GM12874 (cell line): ENCODE measurements around the gene LOXL3.

Source experiments
- TF ChIP-seq, protein P1 (sequence below): IDR thresholded peaks from 2 replicates; pipeline ENCODE4 v1.5.1; 2011; ENCODE audit warnings: low read depth, mild to moderate bottlenecking, control low read depth, low read length, moderate library complexity; ENCODE audit not compliant: insufficient read depth

Gene LOXL3

DNA sequence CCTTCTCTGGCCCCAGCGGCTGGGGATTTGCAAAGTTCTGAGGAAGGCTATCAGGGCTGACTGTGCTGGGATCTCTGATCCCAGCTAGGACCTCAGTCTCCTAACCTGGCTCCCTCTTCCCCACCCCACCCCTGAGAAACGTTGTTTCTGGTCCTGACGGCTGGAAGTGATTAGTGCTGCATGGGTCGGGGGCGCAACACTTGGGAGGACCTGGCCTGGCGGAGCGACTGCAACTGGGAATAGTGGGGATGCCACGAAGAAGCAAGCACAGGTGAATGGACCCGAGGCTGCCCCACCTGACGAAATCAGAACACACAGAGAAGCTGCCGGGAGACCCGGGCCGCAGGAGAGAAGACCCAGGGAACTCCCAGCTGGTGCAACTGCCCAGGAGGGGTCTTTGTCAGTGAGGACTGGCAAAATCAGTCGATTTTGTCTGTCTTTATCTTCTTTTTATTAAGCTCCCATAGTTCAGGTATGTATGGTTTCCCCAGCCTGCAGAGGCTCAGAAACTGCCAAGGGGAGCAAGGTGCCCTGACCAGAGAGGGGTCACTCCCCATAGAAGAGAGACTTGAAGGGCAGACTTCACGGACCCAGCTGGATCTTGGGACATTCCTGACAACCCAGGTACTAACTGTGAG lies 53.7 kb downstream of the LOXL3 start:
- TF ChIP-seq, protein P1, sequence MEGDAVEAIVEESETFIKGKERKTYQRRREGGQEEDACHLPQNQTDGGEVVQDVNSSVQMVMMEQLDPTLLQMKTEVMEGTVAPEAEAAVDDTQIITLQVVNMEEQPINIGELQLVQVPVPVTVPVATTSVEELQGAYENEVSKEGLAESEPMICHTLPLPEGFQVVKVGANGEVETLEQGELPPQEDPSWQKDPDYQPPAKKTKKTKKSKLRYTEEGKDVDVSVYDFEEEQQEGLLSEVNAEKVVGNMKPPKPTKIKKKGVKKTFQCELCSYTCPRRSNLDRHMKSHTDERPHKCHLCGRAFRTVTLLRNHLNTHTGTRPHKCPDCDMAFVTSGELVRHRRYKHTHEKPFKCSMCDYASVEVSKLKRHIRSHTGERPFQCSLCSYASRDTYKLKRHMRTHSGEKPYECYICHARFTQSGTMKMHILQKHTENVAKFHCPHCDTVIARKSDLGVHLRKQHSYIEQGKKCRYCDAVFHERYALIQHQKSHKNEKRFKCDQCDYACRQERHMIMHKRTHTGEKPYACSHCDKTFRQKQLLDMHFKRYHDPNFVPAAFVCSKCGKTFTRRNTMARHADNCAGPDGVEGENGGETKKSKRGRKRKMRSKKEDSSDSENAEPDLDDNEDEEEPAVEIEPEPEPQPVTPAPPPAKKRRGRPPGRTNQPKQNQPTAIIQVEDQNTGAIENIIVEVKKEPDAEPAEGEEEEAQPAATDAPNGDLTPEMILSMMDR: no peak

DNA sequence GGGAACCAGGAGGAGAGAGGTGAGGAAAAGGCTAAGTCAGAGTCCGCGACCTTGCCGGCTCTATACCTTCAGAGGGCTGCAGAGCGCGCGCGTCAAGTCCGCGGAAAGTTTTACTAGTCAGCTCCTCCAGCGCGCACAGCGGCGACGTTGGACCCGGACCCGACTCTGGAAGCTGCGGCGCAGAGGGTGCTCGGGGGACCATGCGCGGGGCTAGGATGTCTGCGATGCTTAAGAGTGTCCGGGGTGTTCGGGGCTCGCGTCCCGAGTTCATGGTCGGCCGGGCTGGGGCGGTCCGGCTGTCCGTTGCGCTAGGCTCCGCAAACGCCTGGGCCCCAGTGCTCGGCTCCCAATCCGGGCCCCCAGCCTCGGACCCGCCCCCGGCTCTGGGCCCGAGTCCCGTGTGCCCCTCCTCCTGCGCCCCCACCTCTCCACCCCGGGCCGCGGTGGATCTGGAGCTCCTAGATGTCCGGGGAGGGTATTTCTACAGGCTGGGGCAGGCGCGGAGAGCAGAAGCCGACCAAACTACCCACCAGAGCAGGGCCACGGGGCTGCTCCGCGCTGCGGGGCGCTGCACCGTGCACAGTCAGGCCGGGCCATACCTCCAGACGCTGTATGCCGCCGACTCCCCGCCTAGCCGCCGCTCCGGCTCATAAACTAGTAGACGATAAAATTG lies 54.3 kb downstream of the LOXL3 start, which contains the start of gene LBX2:
Gene LBX2 (minus strand): TSS at position 337 of the 673 bp plus-strand sequence. CDS start 66 bp downstream, at position 271.
- TF ChIP-seq, protein P1: no peak

GRCh38 chr2:74498500-74499266 lies 55.1 kb downstream of the LOXL3 start:
- TF ChIP-seq, protein P1: no peak

- TF ChIP-seq, protein P1: no peak
Measured at GRCh38 chr2:74497777-74498499, 55.8 kb downstream of the LOXL3 start.

- TF ChIP-seq, protein P1: no peak
Measured at GRCh38 chr2:74496997-74497776, 56.6 kb downstream of the LOXL3 start.

- TF ChIP-seq, protein P1: no peak
Measured at GRCh38 chr2:74495440-74495839, 58.3 kb downstream of the LOXL3 start.
